Measurements from ENCODE around the gene RASA2. TPM values are rescaled to one million over a fixed set of nuclear protein-coding genes. Genes with fewer than 3 reads are reported as not detected.

The RASA2 gene
- total and polyA plus RNA-seq, 2 of the 8 experiments (the other 6 are each of a cell fraction or from before 2014, with no cell fraction given), result 3.5 to 15.9 TPM

- TF ChIP-seq YY1 (IDR thresholded peaks at IDR 0.05; ENCODE audit: low read depth, low read length) (no peak), CREB1 (IDR thresholded peaks at IDR 0.05) (no peak), POLR2A (IDR thresholded peaks at IDR 0.05; ENCODE audit: control extremely low read depth in 1 of 2, low read depth in 2 of 2, low read length in 2 of 2) (no peak), SIN3A (conservative IDR thresholded peaks at IDR 0.05 in 1 of 2, IDR thresholded peaks at IDR 0.05 in 1 of 2; ENCODE audit: low read depth in 1 of 2, low read length in 2 of 2) (no peak), HDAC6 (IDR thresholded peaks at IDR 0.05; ENCODE audit: low read depth, low read length) (no peak)
Observed at GRCh38 chr3:141439589-141439988, 47.2 kb upstream of the RASA2 start (continued).

Data from H1 (cell line).